K562 (cell line): ENCODE data around the gene TP53RK. TPM values are rescaled to one million over a fixed set of nuclear protein-coding genes. Genes with fewer than 3 reads are reported as not detected.
A peak's percentile ranks its signal among the peaks of the same experiment; 100 is the strongest.

Experiments
- CREB3L1 ChIP-seq: fragments of 450-650 bp; IDR thresholded peaks from 2 replicates; pipeline ENCODE4 v1.6.1; 2014; ENCODE audit warnings: low read depth, mild to moderate bottlenecking, moderate library complexity, borderline replicate concordance
- DEAF1 ChIP-seq: fragments of 450-650 bp; formaldehyde crosslinking; IDR thresholded peaks from 2 replicates; pipeline ENCODE4 v1.4.0; 2020; ENCODE audit warnings: mild to moderate bottlenecking, moderate library complexity
- MEIS2 ChIP-seq: fragments of 450-650 bp; IDR thresholded peaks from 2 replicates; pipeline ENCODE4 v1.6.1; 2014; ENCODE audit warnings: mild to moderate bottlenecking; ENCODE audit not compliant: partially characterized antibody
- POLR2G ChIP-seq: fragments of 200-400 bp; formaldehyde crosslinking; IDR thresholded peaks from 2 replicates; pipeline ENCODE4 v1.6.1; 2017; ENCODE audit warnings: low read depth, mild to moderate bottlenecking, antibody characterized with exemption, low read length, moderate library complexity
- REST ChIP-seq, 2 experiments: fragments of 450-650 bp; formaldehyde crosslinking in 1 of 2; IDR thresholded peaks; 2 replicates each; pipeline versions ENCODE4 v1.4.0 to v1.6.1; 2014 to 2020; ENCODE audit warnings: mild to moderate bottlenecking in 2 of 2, borderline replicate concordance in 1 of 2, low read depth in 1 of 2
- THAP12 ChIP-seq: fragments of 250-450 bp; sonication (Bioruptor Pico); IDR thresholded peaks from 2 replicates; pipeline ENCODE4 v1.9.0; 2021; ENCODE audit warnings: mild to moderate bottlenecking, inconsistent platforms
- ZNF592 ChIP-seq: fragments of 450-650 bp; IDR thresholded peaks from 2 replicates; pipeline ENCODE4 v1.6.1; 2017; ENCODE audit warnings: antibody characterized with exemption, mild to moderate bottlenecking
- polyA plus RNA-seq, 8 experiments: library from polyadenylated mRNA; depleted of rRNA in 4 of 8; stranded (reverse) in 5 of 8; unstranded in 3 of 8; fragments of >200 nt; fragmentation: Nextera tagmentation in 2 of 8; fragmentation: Illumina TruSeq in 1 of 8; extraction: Ambion mirVana in 2 of 8; extraction: Trizol in 1 of 8; gene quantifications; 2 replicates each; pipeline versions ENCODE4 v1.2.1 to v1.2.3, GENCODE V29; 2011 to 2014; ENCODE audit warnings: inconsistent platforms in 1 of 8, missing spikeins in 1 of 8
- total RNA-seq, 7 experiments: library from RNA; depleted of rRNA in 6 of 7; stranded (reverse); fragments of >200 nt in 6 of 7; fragmentation: Illumina TruSeq in 2 of 7; extraction: Trizol in 2 of 7; gene quantifications; 2 replicates each; pipeline versions ENCODE4 v1.2.1 to v1.2.3, GENCODE V29; 2011 to 2021; ENCODE audit warnings: low replicate concordance in 1 of 7

The TP53RK gene
- total and polyA plus RNA-seq, 9 of the 15 experiments (the other 6 are each of a cell fraction or from before 2014, with no cell fraction given): 2.9 to 43.5 (median 17.2) TPM

- TF ChIP-seq ZNF592 (no peak), POLR2G (peak; percentile 100), DEAF1 (CRISPR knock-in tag) (peak; percentile 100), THAP12 (CRISPR knock-in tag) (peak; percentile 82; the same call in 1 of the 2 replicates), REST (IDR thresholded peaks at IDR 0.05; ENCODE audit: borderline replicate concordance) (no peak), REST (CRISPR knock-in tag; IDR thresholded peaks at IDR 0.05; ENCODE audit: low read depth) (peak; percentile 71), CREB3L1 (peak; percentile 71), MEIS2 (peak; percentile 42)
These were observed at the start of gene TP53RK (continued) for GRCh38 chr20:46689082-46689753.
